ENCODE data around the gene MUSTN1. TPM values are rescaled to one million over a fixed set of nuclear protein-coding genes. Genes with fewer than 3 reads are reported as not detected.
A peak's percentile ranks its signal among the peaks of the same experiment; 100 is the strongest.

Gene MUSTN1
- total and polyA plus RNA-seq, 2 of the 13 experiments (the other 11 are each of a cell fraction or from before 2014, with no cell fraction given), result 0.84 to 1.4 TPM

GRCh38 chr3:52792413-52792812 is 42.4 kb downstream of the MUSTN1 start (continued):
- TF ChIP-seq PHF21A (CRISPR knock-in tag; IDR thresholded peaks at IDR 0.05) (0 out of 2 replicates have a peak, but pooled peaks have one; percentile 65), ZNF639 (CRISPR knock-in tag; conservative IDR thresholded peaks at IDR 0.05) (no peak), RAD21 (CRISPR knock-in tag; IDR thresholded peaks at IDR 0.05) (peak; percentile 75), AKAP8 (CRISPR knock-in tag; IDR thresholded peaks at IDR 0.05) (0 out of 2 replicates have a peak, but pooled peaks have one; percentile 27), HNF4A (CRISPR knock-in tag; IDR thresholded peaks at IDR 0.05) (peak; percentile 62), ZNF674 (CRISPR knock-in tag; IDR thresholded peaks at IDR 0.05; ENCODE audit: low read depth) (no peak), KMT2B (CRISPR knock-in tag; IDR thresholded peaks at IDR 0.05) (no peak), DDIT3 (CRISPR knock-in tag; IDR thresholded peaks at IDR 0.05) (no peak), STAG1 (CRISPR knock-in tag; IDR thresholded peaks at IDR 0.05) (peak; percentile 69), DRAP1 (CRISPR knock-in tag; IDR thresholded peaks at IDR 0.05) (no peak), ZNF318 (CRISPR knock-in tag; IDR thresholded peaks at IDR 0.05) (no peak), RXRA (CRISPR knock-in tag; IDR thresholded peaks at IDR 0.05) (peak; percentile 65; the same call in 1 of the 2 replicates), FOXC1 (CRISPR knock-in tag; IDR thresholded peaks at IDR 0.05; ENCODE audit: borderline replicate concordance) (peak; percentile 36; the same call in 1 of the 2 replicates), MIXL1 (CRISPR knock-in tag; IDR thresholded peaks at IDR 0.05) (0 out of 2 replicates have a peak, but pooled peaks have one; percentile 11), ZBTB33 (CRISPR knock-in tag; IDR thresholded peaks at IDR 0.05) (peak; percentile 7; the same call in 1 of the 2 replicates), PPARG (CRISPR knock-in tag; conservative IDR thresholded peaks at IDR 0.05) (0 out of 2 replicates have a peak, but pooled peaks have one; percentile 27), ADNP (CRISPR knock-in tag; IDR thresholded peaks at IDR 0.05) (no peak), MXD3 (CRISPR knock-in tag; IDR thresholded peaks at IDR 0.05) (no peak)
